Trophoblast cell (in vitro differentiated cells and primary cell): ENCODE results near the gene FUT2.

Experiments used
- DNase-seq, 2 donors: peaks; one replicate each; pipeline ENCODE4 v3.0.0-alpha.2; 2016
- H2AFZ ChIP-seq: 2 replicates; pipeline ENCODE4 v1.6.1; 2013; ENCODE audit warnings: low read length, moderate library complexity, mild to moderate bottlenecking; ENCODE audit not compliant: insufficient read depth, poor library complexity
- H2AK5ac ChIP-seq: 2 replicates; pipeline ENCODE4 v1.6.1; 2013; ENCODE audit warnings: mild to moderate bottlenecking, low read length
- H2BK120ac ChIP-seq: 2 replicates; pipeline ENCODE4 v1.6.1; 2013; ENCODE audit warnings: low read length, mild to moderate bottlenecking, moderate library complexity; ENCODE audit not compliant: insufficient read depth, poor library complexity
- H2BK12ac ChIP-seq: 2 replicates; pipeline ENCODE4 v1.6.1; 2013; ENCODE audit warnings: mild to moderate bottlenecking, low read length, moderate library complexity
- H2BK5ac ChIP-seq: 2 replicates; pipeline ENCODE4 v1.6.1; 2013; ENCODE audit warnings: low read length, low read depth, moderate library complexity, mild to moderate bottlenecking; ENCODE audit not compliant: poor library complexity
- H3K14ac ChIP-seq: 2 replicates; pipeline ENCODE4 v1.6.1; 2013; ENCODE audit warnings: mild to moderate bottlenecking, low read length
- H3K18ac ChIP-seq: 2 replicates; pipeline ENCODE4 v1.6.1; 2013; ENCODE audit warnings: mild to moderate bottlenecking, low read length
- H3K23ac ChIP-seq: 2 replicates; pipeline ENCODE4 v1.6.1; 2013; ENCODE audit warnings: low read length
- H3K27ac ChIP-seq: 2 replicates; pipeline ENCODE4 v1.5.1; 2013; ENCODE audit warnings: low read depth, mild to moderate bottlenecking, inconsistent platforms, low read length, moderate library complexity
- H3K27me3 ChIP-seq: 2 replicates; pipeline ENCODE4 v1.6.1; 2013; ENCODE audit warnings: inconsistent platforms, mild to moderate bottlenecking, low read length, moderate library complexity; ENCODE audit not compliant: insufficient read depth
- H3K36me3 ChIP-seq, 2 experiments: 1 replicate in 1 of 2; 2 replicates in 1 of 2; pipeline ENCODE4 v1.6.1; 2013; ENCODE audit warnings: low read length in 2 of 2, mild to moderate bottlenecking in 2 of 2, moderate library complexity in 1 of 2; ENCODE audit not compliant: insufficient read depth in 2 of 2, control insufficient read depth in 1 of 2
- H3K4ac ChIP-seq: 2 replicates; pipeline ENCODE4 v1.6.1; 2013; ENCODE audit warnings: low read depth, mild to moderate bottlenecking, low read length, moderate library complexity
- H3K4me1 ChIP-seq, 2 experiments: 1 replicate in 1 of 2; 2 replicates in 1 of 2; pipeline ENCODE4 v1.6.1; 2013; ENCODE audit warnings: low read length in 2 of 2, mild to moderate bottlenecking in 2 of 2, moderate library complexity in 1 of 2; ENCODE audit not compliant: insufficient read depth in 2 of 2, control insufficient read depth in 1 of 2
- H3K4me2 ChIP-seq: 2 replicates; pipeline ENCODE4 v1.6.1; 2013; ENCODE audit warnings: inconsistent platforms, mild to moderate bottlenecking, low read length, moderate library complexity
- H3K4me3 ChIP-seq: 2 replicates; pipeline ENCODE4 v1.5.1; 2013; ENCODE audit warnings: mild to moderate bottlenecking, low read depth, low read length, inconsistent platforms
- H3K79me1 ChIP-seq: one replicate; pipeline ENCODE4 v1.6.1; 2013; ENCODE audit warnings: low read length
- H3K79me2 ChIP-seq: 2 replicates; pipeline ENCODE4 v1.6.1; 2013; ENCODE audit warnings: low read length, mild to moderate bottlenecking; ENCODE audit not compliant: control insufficient read depth, insufficient read depth, poor library complexity
- H3K9ac ChIP-seq: 2 replicates; pipeline ENCODE4 v1.6.1; 2013; ENCODE audit warnings: mild to moderate bottlenecking, low read length
- H3K9me3 ChIP-seq: 2 replicates; pipeline ENCODE4 v1.6.1; 2013; ENCODE audit warnings: low read depth, mild to moderate bottlenecking, control low read depth, inconsistent platforms, low read length; ENCODE audit not compliant: insufficient read depth
- H4K12ac ChIP-seq: 2 replicates; pipeline ENCODE4 v1.6.1; 2013; ENCODE audit warnings: low read depth, mild to moderate bottlenecking, low read length, moderate library complexity
- H4K8ac ChIP-seq: 2 replicates; pipeline ENCODE4 v1.6.1; 2013; ENCODE audit warnings: low read depth, mild to moderate bottlenecking, low read length, moderate library complexity
- H4K91ac ChIP-seq: one replicate; pipeline ENCODE4 v1.6.1; 2013; ENCODE audit warnings: low read depth, mild to moderate bottlenecking, low read length, moderate library complexity
- WGBS: extraction: QIAGEN DNeasy Blood & Tissue Kit; methylation state at CpG from one replicate; pipeline ENCODE4 v1.1.7; 2013; ENCODE audit warnings: missing lambda C conversion rate; ENCODE audit not compliant: insufficient read length, insufficient coverage; ENCODE audit errors: extremely low coverage; 5-methylcytosine and 5-hydroxymethylcytosine counted together

FUT2 gene

GRCh38 chr19:48738557-48739403 lies 43.0 kb downstream of the FUT2 start:
- H2BK12ac ChIP-seq, result peak overlapping the region; percentile 17
- peak overlapping the region; percentile 5 for H3K4me3 ChIP-seq
- H3K23ac ChIP-seq, result no peak overlapping the region
- peaks cover 8% of the 10 kb centered on the region for H3K79me1 ChIP-seq
- DNase-seq, result peak; percentile 85 to 93
- peak overlapping the region; percentile 46 for H2BK120ac ChIP-seq
- H3K27me3 ChIP-seq, result peaks cover 16% of the 10 kb centered on the region
- no peaks in the 10 kb centered on the region for H3K79me2 ChIP-seq
- peak overlapping the region; percentile 68 for H3K9ac ChIP-seq
- peak overlapping the region; percentile 92 for H4K8ac ChIP-seq
- H4K12ac ChIP-seq, result peak overlapping the region; percentile 76
- peak overlapping the region; percentile 61 for H3K18ac ChIP-seq
- peak overlapping the region; percentile 61 for H4K91ac ChIP-seq
- H3K14ac ChIP-seq, result peak overlapping the region; percentile 60
- peaks cover 9 to 10% of the 10 kb centered on the region in 2 experiments for H3K4me1 ChIP-seq
- H3K4me2 ChIP-seq, result peak overlapping the region; percentile 72
- H3K4ac ChIP-seq, result no peak overlapping the region
- H3K9me3 ChIP-seq, result peaks cover 4% of the 10 kb centered on the region
- H2AFZ ChIP-seq, result peak overlapping the region; percentile 57
- H2AK5ac ChIP-seq, result no peak overlapping the region
- no peaks in the 10 kb centered on the region for H3K36me3 ChIP-seq
- no CpG with 5 or more reads among the region's 96 CpGs for WGBS
- no peak overlapping the region for H3K27ac ChIP-seq
- no peak overlapping the region for H2BK5ac ChIP-seq

- Histone ChIP-seq H4K12ac (no peak overlapping the region), H4K91ac (peak overlapping the region; percentile 4), H3K4me1 (peaks cover 9 to 10% of the 10 kb centered on the region in 2 experiments), H2AFZ (peak overlapping the region; percentile 52), H2BK12ac (no peak overlapping the region), H3K4me3 (peak overlapping the region; percentile 33), H4K8ac (no peak overlapping the region), H2BK5ac (no peak overlapping the region), H3K9me3 (peaks cover 4% of the 10 kb centered on the region), H3K23ac (no peak overlapping the region), H3K27me3 (peaks cover 16% of the 10 kb centered on the region), H3K36me3 (no peaks in the 10 kb centered on the region), H3K14ac (no peak overlapping the region), H3K4me2 (peak overlapping the region; percentile 72), H3K27ac (no peak overlapping the region), H3K79me1 (peaks cover 8% of the 10 kb centered on the region), H3K79me2 (no peaks in the 10 kb centered on the region), H2AK5ac (no peak overlapping the region), H3K4ac (no peak overlapping the region), H3K18ac (no peak overlapping the region), H3K9ac (no peak overlapping the region), H2BK120ac (no peak overlapping the region)
- WGBS, result no CpG with 5 or more reads among the region's 51 CpGs
- no peak for DNase-seq
Measured at GRCh38 chr19:48739404-48740163, 43.8 kb downstream of the FUT2 start.

GRCh38 chr19:48740164-48740972 lies 44.6 kb downstream of the FUT2 start, which contains the start of gene RASIP1:
RASIP1 (minus strand) TSS chr19:48740610; CDS start chr19:48740282, 328 bp downstream.
- WGBS, result no CpG with 5 or more reads among the region's 27 CpGs
- no peak within 1 kb of the TSS for H3K23ac ChIP-seq

More at GRCh38 chr19:48740164-48740972, 44.6 kb downstream of the FUT2 start, which contains the start of gene RASIP1:
- Histone ChIP-seq H3K9me3 (peaks cover 4% of the 10 kb centered on the region), H3K27ac (no peak within 1 kb of the TSS), H3K18ac (no peak within 1 kb of the TSS), H3K4me3 (peak within 1 kb of the TSS; percentile 33), H3K79me2 (no peaks in the 10 kb centered on the region), H4K91ac (no peak within 1 kb of the TSS), H3K9ac (no peak within 1 kb of the TSS), H2BK120ac (no peak within 1 kb of the TSS), H3K27me3 (peaks cover 16% of the 10 kb centered on the region), H2BK5ac (no peak within 1 kb of the TSS), H3K4me1 (peaks cover 9 to 10% of the 10 kb centered on the region in 2 experiments), H2AFZ (no peak within 1 kb of the TSS), H4K8ac (no peak within 1 kb of the TSS), H3K4me2 (peak within 1 kb of the TSS; percentile 72), H3K79me1 (peaks cover 4% of the 10 kb centered on the region), H2AK5ac (no peak within 1 kb of the TSS), H3K14ac (no peak within 1 kb of the TSS), H4K12ac (no peak within 1 kb of the TSS), H3K4ac (no peak within 1 kb of the TSS), H2BK12ac (no peak within 1 kb of the TSS), H3K36me3 (no peaks in the 10 kb centered on the region)
- DNase-seq, result no peak
